HG03135 (cell line): Measurements from ENCODE around the gene PPP4C.
A peak's percentile ranks its signal among the peaks of the same experiment; 100 is the strongest.
"Not testable (repeated sequence)": the region's sequence is repeated elsewhere in the genome, so short reads cannot be mapped to it uniquely, and the experiment has no call there.

Experiments
- ATAC-seq: cut with Tn5 transposase; IDR thresholded peaks from one replicate; pipeline ENCODE4 v1.9.1; 2021; ENCODE audit warnings: mild to moderate bottlenecking, moderate library complexity; ENCODE audit not compliant: unreplicated experiment

PPP4C gene

DNA sequence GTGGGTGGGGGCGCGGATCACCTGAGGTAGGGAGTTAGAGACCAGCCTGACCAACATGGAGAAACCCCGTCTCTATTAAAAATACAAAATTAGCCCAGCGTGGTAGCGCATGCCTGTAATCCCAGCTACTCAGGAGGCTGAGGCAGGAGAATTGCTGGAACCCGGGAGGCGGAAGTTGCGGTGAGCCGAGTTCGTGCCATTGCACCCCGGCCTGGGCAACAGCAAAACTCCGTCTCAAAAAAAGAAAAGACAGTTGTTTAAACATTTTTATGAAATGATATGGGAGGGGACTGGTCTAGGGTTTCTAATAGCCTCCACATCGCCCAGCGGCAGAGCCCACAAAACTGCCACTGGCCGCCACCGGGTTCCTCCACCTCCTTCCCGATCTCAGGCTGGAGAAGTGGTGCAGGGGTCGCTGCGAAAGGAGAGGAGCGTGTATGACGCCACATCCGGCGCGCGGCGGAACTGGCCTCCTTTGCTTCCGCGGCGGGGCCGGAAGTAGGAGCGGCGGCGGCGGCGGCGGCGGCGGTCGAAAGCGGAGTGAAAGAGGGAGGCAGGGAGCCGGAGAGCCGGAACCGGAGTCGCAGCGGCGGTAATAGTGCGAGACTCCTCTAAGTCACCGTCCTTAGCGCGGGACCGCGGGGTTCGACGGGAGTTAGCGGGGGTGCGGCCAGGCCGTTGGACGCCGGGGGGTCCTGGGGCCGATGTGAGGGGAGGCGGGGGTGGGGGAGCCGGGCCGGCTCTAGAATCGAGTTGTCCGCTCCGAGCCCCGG, at the start of gene PPP4C:
Gene PPP4C, plus strand, starts transcription at position 492 of the 773 bp plus-strand sequence. CDS start 384 bp downstream, outside the sequence.
- ATAC-seq, result peak; percentile 76

GRCh38 chr16:30026449-30026848, 49.3 kb upstream of the PPP4C start:
- no peak for ATAC-seq

- no peak for ATAC-seq
Observed at GRCh38 chr16:30027588-30028437, 48.0 kb upstream of the PPP4C start.

DNA sequence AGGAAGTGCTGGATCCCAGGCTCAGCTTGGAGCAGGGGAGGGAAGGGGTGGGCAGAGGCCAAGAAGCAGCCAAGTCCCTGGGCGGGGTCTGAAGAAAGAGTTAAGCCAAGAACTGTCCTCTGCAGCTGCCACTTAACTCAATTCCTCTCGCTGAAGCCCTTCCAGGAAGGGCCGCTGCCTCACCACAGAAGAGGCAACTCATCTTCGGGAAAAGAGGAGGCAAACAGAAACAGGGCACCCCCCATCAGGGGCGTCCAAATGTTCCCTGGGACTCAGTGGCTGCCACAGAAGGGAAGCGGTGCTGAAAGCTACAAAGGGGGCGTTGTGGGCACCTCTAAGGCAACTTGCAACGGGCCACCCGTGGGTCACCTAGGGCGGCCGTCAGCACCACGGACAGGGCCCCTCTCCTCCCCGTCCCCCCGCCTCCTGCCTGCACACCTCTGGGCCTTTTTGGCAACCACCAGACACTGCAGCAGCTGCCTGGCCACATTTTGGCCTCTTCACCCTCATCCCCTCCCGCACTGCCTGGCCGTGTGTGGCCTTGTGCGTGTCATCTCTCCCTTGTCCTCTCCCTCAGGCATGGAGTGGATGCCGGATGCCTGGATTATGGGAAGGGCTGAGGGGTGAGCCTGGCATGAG, 47.2 kb upstream of the PPP4C start:
- no peak for ATAC-seq

GRCh38 chr16:30030011-30030685, 45.6 kb upstream of the PPP4C start:
- ATAC-seq, result no peak

DNA sequence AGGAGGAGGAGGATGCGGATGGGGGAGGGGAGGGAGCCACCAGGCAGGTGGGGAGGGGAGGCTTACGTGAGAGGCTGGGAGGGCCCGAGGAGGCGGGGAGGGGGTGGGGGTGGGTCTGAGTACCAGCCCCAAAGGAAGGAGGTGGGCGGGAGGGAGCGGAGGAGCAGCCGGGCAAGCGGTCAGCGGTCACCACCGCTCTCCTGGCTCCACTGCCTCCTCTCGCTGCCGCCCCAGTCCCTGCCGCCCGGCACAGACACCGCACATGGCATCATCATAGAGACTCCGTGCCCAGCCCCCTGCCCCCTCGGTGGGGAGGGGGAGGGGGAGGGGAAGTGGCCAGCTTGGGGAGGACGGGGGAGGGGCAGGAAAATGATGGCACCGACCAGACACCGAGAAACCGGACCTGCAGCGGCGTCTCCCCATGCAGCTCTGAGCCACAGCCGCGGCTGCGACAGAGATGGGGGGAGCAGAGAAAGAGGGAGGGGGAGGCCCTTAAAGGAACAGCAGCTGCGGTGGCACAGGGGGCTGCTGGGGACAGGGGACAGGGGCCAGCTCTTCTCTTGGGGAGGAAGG, 44.9 kb upstream of the PPP4C start, which contains the start of gene TLCD3B:
Gene TLCD3B, minus strand, starts transcription at position 431 of the 573 bp plus-strand sequence. CDS start 744 bp downstream, outside the sequence.
- ATAC-seq, result no peak

DNA sequence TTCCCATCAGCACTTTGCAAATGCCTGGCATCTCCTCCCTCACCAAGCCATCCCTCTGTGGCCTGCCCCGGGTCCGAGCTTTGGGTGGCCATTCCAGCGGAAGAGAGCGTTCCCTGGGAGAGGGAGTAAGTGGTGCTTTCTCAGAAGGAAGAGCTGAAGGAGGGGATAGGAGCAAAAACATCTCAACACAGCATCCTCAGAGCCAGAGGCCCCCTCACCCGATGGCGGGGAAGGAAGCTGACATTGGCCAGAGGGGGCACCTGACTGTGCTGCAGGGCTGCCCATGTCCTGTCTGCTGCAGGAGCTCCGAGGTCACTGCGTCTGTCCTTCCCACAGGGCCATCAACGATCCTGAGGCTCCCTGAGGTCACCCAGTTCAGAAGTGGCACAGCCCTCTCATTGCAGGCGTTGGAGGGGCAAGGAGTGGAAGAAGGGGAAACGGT, 44.3 kb upstream of the PPP4C start:
- ATAC-seq, result no peak

DNA sequence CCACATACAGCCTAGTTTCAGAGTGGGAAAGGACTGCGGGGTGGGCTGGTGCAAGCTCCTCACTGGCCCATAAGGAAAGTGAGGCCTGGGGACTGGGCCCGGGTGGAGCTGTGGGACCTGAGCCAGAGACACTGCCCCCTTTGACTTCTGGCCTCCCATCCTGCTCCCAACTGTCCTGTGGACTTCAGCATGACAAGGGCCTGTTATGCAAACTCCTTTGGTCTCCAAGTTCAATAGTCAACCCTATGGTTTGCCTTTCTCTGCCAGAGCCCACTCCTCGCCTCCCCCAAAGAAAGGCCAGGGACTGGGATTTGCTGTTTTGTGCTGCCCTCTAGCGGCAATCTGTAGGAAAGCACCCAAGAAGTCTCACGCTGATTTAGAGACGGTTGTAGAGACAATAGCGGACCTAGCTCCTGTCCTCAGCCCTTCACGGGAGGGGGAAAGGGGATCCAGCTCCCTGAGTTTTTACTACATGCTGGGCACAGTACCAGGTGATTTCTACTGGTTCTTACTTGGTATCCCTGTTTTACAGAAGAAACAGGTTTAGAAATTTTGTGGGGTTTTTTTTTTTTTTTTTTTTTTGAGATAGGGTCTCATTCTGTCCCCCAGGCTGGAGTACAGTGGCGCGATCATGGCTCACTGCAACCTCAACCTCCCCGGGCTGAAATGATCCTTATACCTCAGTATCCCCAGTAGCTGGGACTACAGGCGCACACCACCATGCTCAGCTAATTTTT, 43.5 kb upstream of the PPP4C start:
- no peak for ATAC-seq

DNA sequence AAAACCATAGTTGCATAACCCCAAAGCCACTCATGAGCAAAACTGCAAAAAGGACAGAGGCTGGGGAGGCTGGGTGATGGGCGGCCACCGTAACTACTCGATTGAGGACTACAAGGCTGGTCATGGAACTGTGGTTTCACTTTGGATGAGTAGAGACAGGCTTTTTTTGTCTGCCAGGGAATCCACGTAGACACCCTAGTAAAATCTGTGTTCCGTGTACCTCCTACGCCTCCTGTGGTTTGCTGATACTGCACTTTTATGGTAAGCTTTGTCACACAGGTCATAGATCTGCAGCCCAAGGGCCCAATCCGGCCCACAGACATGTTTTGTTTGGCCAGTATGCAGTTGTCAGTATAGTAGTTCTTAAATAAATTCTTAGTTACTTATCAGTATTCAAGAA, 42.5 kb upstream of the PPP4C start:
- ATAC-seq, result no peak

DNA sequence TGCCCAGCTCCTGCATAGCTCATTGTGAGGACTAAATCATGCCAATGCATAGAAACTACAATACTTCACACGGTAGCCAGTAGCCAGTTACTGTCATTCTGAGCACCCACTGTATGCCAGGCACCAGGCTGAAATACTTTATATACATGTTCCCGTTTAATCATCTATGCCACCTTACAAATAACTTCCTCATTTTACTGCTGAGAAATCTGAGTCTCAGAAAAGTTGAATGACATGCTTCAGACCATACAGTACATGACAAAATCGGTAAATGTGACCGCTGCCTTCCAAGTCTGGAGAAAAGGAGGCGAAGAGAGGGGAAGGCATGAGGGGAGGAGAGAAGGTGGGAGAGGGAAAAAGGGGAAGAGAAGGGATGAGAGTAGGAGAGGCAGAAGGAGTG, 35.6 kb upstream of the PPP4C start:
- no peak for ATAC-seq

GRCh38 chr16:30040690-30041089, 35.1 kb upstream of the PPP4C start:
- ATAC-seq, result not testable (repeated sequence)

DNA sequence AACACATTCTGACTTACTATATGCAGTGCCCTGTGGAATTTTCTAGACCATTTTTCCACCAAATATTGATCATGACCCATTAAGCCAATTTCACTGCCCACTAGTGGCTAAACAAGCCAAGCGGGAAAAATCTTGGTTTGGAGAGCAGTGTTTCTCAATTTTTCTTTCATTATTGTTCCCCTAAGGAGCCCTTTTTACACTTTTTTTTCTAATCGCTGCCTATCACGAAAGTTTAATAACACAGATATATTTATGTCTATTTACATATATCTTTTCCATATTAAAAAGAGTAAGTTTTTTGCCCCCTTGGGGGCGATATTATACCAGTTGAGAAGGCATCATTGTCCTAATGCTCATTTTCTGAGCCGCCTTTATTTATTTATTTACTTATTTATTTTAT, 34.0 kb upstream of the PPP4C start:
- ATAC-seq, result no peak

GRCh38 chr16:30046178-30046577, 29.6 kb upstream of the PPP4C start:
- ATAC-seq, result no peak

DNA sequence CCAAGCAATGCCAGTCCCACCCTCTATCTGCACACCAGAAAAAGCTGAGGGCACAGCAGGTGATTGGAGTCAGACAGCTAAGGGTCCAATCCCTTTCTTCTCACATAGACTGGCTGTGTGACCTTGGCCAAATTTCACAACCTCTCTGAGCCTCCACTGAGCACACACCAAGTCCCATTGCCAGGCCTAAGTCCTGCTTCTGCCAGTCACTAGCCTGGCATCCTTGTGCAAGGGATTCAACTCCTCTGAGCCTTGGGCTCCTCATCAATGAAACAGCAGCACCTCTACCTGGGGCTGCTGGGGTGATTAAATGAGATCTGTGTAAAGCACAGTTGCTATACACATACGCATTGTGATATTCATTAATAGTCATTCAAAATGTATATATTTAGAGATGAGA, 29.2 kb upstream of the PPP4C start:
- no peak for ATAC-seq

GRCh38 chr16:30049871-30050270, 25.9 kb upstream of the PPP4C start:
- ATAC-seq, result no peak

- no peak for ATAC-seq
Observed at GRCh38 chr16:30051518-30051917, 24.3 kb upstream of the PPP4C start.

DNA sequence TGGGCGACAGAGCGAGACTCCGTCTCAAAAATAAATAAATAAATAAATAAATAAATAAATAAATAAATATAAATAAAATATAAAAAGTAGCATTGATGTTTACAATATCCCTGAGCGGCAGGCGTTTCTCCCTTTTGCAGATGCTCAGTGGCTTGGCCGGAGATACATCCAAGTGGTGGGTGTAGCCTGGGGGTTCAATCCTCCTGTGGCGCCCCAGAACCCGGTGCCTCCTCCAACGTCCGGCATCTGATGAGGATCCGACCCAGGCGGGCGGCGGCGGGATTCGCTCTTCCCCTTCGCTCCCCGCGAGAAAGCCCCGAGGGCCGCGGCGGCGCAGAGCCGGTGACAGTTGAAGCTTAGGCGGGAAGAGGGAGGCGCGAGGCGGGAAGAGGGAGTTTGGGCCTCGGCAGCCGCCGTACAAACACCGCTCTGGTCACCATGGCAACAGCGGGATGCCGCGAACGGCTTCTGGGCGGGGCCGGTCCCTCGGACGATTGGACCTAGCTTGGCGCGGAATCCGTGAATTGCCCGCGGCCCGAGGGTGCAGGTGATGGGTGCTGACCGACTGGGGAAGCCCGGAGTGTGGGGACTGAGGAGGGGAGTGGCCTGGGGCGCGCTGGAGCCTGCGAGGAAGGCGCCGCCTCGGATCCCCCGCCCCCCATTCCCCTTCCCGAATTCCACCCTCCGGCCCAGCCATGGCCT, 23.0 kb upstream of the PPP4C start:
- ATAC-seq, result peak; percentile 78

DNA sequence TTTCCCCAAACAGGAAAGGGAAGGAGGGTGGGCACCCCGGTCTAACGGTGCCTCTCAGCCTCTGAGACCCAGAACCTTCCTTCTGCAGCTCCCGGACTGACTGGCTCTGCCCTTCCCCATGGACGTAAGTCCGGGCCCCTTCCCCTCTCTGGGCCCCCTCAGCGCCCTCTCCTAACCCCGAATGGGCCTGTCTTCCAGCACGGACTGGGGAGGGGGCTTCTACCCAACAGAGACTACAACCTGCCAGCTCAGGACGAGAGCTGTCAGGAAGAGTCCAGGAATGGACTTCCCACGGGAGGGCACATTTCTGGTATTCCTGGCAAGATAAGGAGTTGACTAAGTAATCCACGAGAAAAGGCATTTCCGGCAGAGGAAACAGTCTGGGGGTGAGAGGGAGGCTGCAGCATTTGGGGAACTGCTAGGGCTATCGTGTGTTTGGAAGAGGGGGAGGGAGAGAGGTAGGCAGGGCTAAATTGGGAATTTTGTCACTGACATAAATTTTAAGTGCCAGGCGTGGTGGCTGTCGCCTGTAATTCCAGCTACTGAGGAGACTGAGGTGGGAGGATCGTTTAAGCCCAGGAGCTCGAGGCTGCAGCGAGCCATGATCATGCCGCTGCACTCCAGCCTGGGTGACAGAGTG, 22.3 kb upstream of the PPP4C start:
- no peak for ATAC-seq

- ATAC-seq, result no peak
Observed at GRCh38 chr16:30054451-30054850, 21.3 kb upstream of the PPP4C start.
